PC-3 (cell line): ENCODE measurements around the gene AIRE. TPM values are rescaled to one million over a fixed set of nuclear protein-coding genes. Genes with fewer than 3 reads are reported as not detected.
A peak's percentile ranks its signal among the peaks of the same experiment; 100 is the strongest.
"Not testable (repeated sequence)": the region's sequence is repeated elsewhere in the genome, so short reads cannot be mapped to it uniquely, and the experiment has no call there.

Source experiments
- ATAC-seq: fragments of 200-7000 bp; cut with Tn5 transposase; 2 replicates; pipeline ENCODE4 v1.9.1; 2020; ENCODE audit warnings: mild to moderate bottlenecking, moderate library complexity
- BruUV-seq: library from RNA; stranded (reverse); fragments of 400-500 nt; replicated peaks from 2 replicates; lab custom pipeline; 2021; lab: Mats Ljungman, UMichigan
- CTCF ChIA-PET: fragments of 300-600 bp; sonication (Branson Sonifier 250); formaldehyde crosslinking; loops from one replicate; lab custom pipeline; 2022; ENCODE audit warnings: antibody characterized with exemption; lab: Charles Lee
- POLR2A ChIA-PET: fragments of 300-600 bp; sonication (Branson Sonifier 250); formaldehyde crosslinking; loops from one replicate; lab custom pipeline; 2022; ENCODE audit warnings: antibody characterized with exemption; ENCODE audit not compliant: unreplicated experiment; lab: Charles Lee
- DNase-seq: peaks from one replicate; pipeline ENCODE4 v3.0.0-alpha.2; 2015
- H2AFZ ChIP-seq: fragments of 300-600 bp; sonication (generic); 2 replicates; pipeline ENCODE4 v1.6.0; 2016; ENCODE audit warnings: antibody characterized with exemption, low read length
- H3F3A ChIP-seq: fragments of 300-600 bp; sonication (generic); one replicate; pipeline ENCODE4 v1.6.0; 2017; ENCODE audit warnings: antibody characterized with exemption, low read length, control low read depth, mild to moderate bottlenecking; ENCODE audit not compliant: unreplicated experiment
- H3K27ac ChIP-seq: fragments of 300-600 bp; sonication (generic); 2 replicates; pipeline ENCODE4 v1.5.1; 2016; ENCODE audit warnings: mild to moderate bottlenecking, low read length
- H3K27me3 ChIP-seq: fragments of 300-600 bp; sonication (generic); 2 replicates; pipeline ENCODE4 v1.6.1; 2016; ENCODE audit warnings: low read length, mixed read lengths
- H3K36me3 ChIP-seq: fragments of 300-600 bp; sonication (generic); 2 replicates; pipeline ENCODE4 v1.6.1; 2016; ENCODE audit warnings: low read depth, mixed run types, low read length, mixed read lengths
- H3K4me1 ChIP-seq: fragments of 300-600 bp; sonication (generic); 2 replicates; pipeline ENCODE4 v1.5.1; 2016; ENCODE audit warnings: low read length; ENCODE audit not compliant: insufficient read depth
- H3K4me2 ChIP-seq: fragments of 300-600 bp; sonication (generic); 2 replicates; pipeline ENCODE4 v1.6.0; 2016; ENCODE audit warnings: low read length
- H3K4me3 ChIP-seq: fragments of 300-600 bp; sonication (generic); 2 replicates; pipeline ENCODE4 v1.5.1; 2016; ENCODE audit warnings: mild to moderate bottlenecking, low read length, mixed read lengths
- H3K79me2 ChIP-seq: fragments of 300-600 bp; sonication (generic); 2 replicates; pipeline ENCODE4 v1.6.1; 2017; ENCODE audit warnings: low read length, mixed read lengths
- H3K9ac ChIP-seq: fragments of 300-600 bp; sonication (generic); 2 replicates; pipeline ENCODE4 v1.6.0; 2016; ENCODE audit warnings: mild to moderate bottlenecking, low read length
- H3K9me2 ChIP-seq: fragments of 300-600 bp; sonication (generic); replicated peaks from 2 replicates; pipeline ENCODE4 v1.6.1; 2016; ENCODE audit warnings: mixed run types, low read length, mixed read lengths
- H3K9me3 ChIP-seq: fragments of 300-600 bp; sonication (generic); 2 replicates; pipeline ENCODE4 v1.6.1; 2016; ENCODE audit warnings: low read length, mixed read lengths
- H4K20me1 ChIP-seq: fragments of 300-600 bp; sonication (generic); 2 replicates; pipeline ENCODE4 v1.6.1; 2016; ENCODE audit warnings: low read length, mixed read lengths
- EZH2 ChIP-seq: fragments of 300-600 bp; sonication (generic); IDR thresholded peaks from one replicate; pipeline ENCODE4 v1.6.1; 2017; ENCODE audit warnings: antibody characterized with exemption, mild to moderate bottlenecking, low read length; ENCODE audit not compliant: unreplicated experiment
- intact Hi-C: fragments of 100-400 bp; cut with micrococcal nuclease; formaldehyde crosslinking; loops from 2 replicates; pipeline ENCODE4 v1.9.0; 2023
- total RNA-seq: library from RNA; depleted of rRNA; stranded (reverse); fragments of >200 nt; gene quantifications from 2 replicates; pipeline ENCODE4 v1.2.3, GENCODE V29; 2014
- TF ChIP-seq, protein P1 (sequence below): fragments of 300-600 bp; sonication (generic); conservative IDR thresholded peaks from 2 replicates; pipeline ENCODE4 v1.5.1; 2017; ENCODE audit warnings: antibody characterized with exemption, low read depth, mild to moderate bottlenecking, low read length

Gene AIRE
- total RNA-seq, 1 experiment from 2014 or later = not detected

GRCh38 chr21:44247904-44248303 lies 37.8 kb upstream of the AIRE start:
- H3K36me3 ChIP-seq, H3K4me1 ChIP-seq, H3K27ac ChIP-seq, H3K79me2 ChIP-seq, CTCF ChIA-PET, H3K27me3 ChIP-seq, intact Hi-C loops, ATAC-seq, H3K9me3 ChIP-seq, H4K20me1 ChIP-seq, BruUV-seq, H2AFZ ChIP-seq, POLR2A ChIA-PET, H3F3A ChIP-seq, H3K9me2 ChIP-seq, H3K4me3 ChIP-seq, DNase-seq, H3K9ac ChIP-seq, H3K4me2 ChIP-seq: not testable (repeated sequence)

DNA sequence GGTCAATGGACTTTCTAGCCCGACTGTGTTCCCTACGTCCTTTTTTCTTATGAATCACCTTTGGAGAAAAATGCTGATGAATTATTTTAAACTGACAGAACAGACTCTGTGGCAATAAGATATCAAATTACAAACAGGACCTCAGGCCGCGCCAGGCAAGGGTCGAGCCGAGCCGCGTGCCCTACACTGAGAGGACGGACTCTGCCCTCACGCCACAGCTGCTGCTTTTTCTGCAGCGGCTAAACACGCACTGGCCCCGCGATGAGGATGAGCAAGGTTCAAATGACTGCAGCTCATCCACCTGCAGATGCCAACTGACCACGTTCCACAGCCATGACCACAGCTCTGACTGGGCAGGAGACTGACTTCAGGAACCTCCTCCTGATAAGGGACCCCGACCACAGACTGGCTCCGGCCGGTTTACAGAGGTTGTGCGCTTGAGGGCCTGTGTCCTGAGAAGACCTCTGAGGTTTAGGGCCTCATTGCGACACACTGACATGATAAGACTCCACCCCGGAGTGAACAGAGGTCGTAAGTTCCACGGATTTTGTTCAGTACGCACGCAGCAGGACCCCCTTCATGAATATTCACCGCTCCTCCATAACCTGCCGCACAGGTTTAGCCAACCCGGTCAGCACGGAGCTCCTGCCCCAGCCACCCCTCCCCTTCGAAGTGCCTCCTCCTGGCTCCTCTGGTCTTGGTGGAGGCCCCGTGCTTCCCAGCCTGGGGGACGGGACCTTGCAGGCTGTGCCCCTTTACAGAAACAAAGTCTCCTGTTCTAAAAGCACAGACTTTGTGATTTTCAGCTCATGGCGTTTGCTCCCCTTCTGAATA lies 36.3 kb upstream of the AIRE start:
- H3K9ac ChIP-seq, H3K36me3 ChIP-seq, H3K27me3 ChIP-seq, H3K4me1 ChIP-seq, POLR2A ChIA-PET, H3K9me2 ChIP-seq, H3K9me3 ChIP-seq, H3K79me2 ChIP-seq, CTCF ChIA-PET, H3F3A ChIP-seq, H2AFZ ChIP-seq, H3K4me3 ChIP-seq, DNase-seq, BruUV-seq, intact Hi-C loops, H3K4me2 ChIP-seq, H4K20me1 ChIP-seq, H3K27ac ChIP-seq: not testable (repeated sequence)
- ATAC-seq = peak; percentile 53

GRCh38 chr21:44253832-44254710 lies 31.6 kb upstream of the AIRE start:
- POLR2A ChIA-PET = no interaction called here
- H3K36me3 ChIP-seq = no peaks in the 10 kb centered on the region
- H3K9ac ChIP-seq = no peak overlapping the region
- no peaks in the 10 kb centered on the region for H3F3A ChIP-seq
- H4K20me1 ChIP-seq = no peaks in the 10 kb centered on the region
- no peaks in the 10 kb centered on the region for H3K79me2 ChIP-seq
- no peak for TF ChIP-seq EZH2
- TF ChIP-seq, protein P1, sequence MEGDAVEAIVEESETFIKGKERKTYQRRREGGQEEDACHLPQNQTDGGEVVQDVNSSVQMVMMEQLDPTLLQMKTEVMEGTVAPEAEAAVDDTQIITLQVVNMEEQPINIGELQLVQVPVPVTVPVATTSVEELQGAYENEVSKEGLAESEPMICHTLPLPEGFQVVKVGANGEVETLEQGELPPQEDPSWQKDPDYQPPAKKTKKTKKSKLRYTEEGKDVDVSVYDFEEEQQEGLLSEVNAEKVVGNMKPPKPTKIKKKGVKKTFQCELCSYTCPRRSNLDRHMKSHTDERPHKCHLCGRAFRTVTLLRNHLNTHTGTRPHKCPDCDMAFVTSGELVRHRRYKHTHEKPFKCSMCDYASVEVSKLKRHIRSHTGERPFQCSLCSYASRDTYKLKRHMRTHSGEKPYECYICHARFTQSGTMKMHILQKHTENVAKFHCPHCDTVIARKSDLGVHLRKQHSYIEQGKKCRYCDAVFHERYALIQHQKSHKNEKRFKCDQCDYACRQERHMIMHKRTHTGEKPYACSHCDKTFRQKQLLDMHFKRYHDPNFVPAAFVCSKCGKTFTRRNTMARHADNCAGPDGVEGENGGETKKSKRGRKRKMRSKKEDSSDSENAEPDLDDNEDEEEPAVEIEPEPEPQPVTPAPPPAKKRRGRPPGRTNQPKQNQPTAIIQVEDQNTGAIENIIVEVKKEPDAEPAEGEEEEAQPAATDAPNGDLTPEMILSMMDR = no peak
- no peak overlapping the region for H3K4me2 ChIP-seq
- CTCF ChIA-PET = interaction anchor here (0.9 kb wide), 1 partner anchor 43 kb away, joined by 3 read pairs; no protein-coding TSS in a partner anchor
- H3K9me2 ChIP-seq = no peaks in the 10 kb centered on the region
- no peak overlapping the region for H2AFZ ChIP-seq
- DNase-seq = no peak
- H3K9me3 ChIP-seq = no peaks in the 10 kb centered on the region
- no peak overlapping the region for H3K27ac ChIP-seq
- H3K27me3 ChIP-seq = no peaks in the 10 kb centered on the region
- H3K4me3 ChIP-seq = no peak overlapping the region
- H3K4me1 ChIP-seq = no peaks in the 10 kb centered on the region
- intact Hi-C loops = no loop called here
- no TSS peak for BruUV-seq
- ATAC-seq = no peak
